GM19324 (cell line): ENCODE results near the gene AKR7A2.
A peak's percentile ranks its signal among the peaks of the same experiment; 100 is the strongest.

ENCODE experiments used
- ATAC-seq: cut with Tn5 transposase; IDR thresholded peaks from one replicate; pipeline ENCODE4 v1.9.1; 2021; ENCODE audit warnings: mild to moderate bottlenecking, moderate library complexity; ENCODE audit not compliant: unreplicated experiment, low FRiP score

Gene AKR7A2

DNA sequence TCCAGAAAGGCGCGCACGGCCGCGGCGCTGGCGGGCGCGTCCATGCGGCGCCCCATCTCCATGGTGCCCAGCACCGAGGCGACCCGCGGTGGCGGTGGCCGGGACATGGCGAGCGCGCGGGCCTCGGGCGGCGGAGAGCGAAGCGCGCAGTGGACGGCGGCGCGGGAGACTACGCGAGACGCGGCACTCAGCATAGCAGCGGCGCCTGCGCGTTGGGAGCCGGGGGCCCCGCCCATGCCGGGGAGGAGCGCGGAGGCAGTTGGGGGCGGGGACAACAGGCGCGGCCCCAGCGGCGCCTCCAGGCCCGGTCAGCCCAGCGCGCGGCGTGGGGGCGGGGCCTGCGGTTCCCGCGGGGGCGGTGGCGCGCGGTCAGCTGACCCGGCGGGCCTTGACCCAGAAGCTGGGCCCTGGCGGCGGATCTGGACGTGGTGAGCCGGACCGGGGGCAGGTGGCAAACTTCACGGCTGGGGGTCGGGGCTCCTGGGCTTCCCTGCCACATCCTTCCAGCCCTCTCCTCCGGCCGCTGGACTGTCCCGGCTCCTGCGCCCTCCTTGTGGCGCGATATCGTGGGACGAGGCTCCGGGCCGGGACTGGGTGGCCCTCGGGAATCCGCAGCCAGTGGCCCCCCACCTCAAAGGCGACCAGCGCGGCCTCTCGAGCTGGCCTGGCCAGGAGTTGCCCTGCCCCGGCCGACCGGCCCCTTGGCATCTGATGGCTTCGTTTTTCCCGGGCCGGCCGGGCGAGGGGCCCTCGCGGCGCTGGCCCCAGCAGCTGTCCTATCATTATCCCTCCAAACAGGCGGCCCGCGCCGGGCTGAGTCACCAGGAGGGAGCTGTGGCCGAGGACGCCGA is at the start of gene AKR7A2, which contains the start of gene SLC66A1:
Gene AKR7A2 (minus strand): TSS at position 214 of the 851 bp plus-strand sequence. CDS start 20 bp downstream, at position 194.
Gene SLC66A1 (plus strand): TSS at position 396 of the 851 bp plus-strand sequence. CDS start 5,352 bp downstream, outside the sequence.
- ATAC-seq = peak; percentile 82

DNA sequence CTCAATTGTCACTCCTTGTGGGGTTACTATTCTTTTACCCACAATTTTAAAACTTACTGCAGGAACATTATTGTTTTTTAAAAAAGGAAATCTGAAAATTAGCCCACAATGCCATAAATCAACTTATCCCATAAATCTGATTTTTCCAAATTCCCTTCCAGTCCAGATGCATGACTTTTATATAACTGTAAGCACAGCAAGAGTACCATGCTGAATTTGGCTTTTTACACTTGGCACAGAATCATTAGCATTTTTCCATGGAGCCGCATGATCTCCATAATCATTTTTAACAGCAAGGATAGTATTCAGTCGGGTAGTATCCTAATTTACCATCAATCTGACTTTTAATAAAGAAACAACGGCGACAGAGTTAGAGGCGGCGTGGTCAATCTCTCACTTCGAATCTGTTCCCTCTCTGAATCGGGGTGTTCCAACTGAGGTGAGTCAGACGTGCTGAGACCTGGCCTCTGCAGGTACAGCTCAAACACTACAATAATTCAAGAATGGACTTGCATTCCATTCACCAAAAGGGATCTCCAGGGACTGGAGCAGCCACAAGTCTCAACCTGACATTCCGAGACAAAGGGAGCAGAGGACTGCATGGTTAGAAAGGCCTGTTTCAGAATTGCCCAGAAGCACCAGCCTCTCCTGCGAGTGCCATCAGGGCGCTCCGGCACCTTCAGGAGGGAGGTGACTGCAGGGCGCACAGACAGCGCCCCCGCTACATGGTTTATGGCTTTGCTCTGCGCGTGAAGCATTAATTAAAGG is 49.1 kb upstream of the AKR7A2 start:
- no peak for ATAC-seq

- ATAC-seq = no peak
These were observed 48.5 kb upstream of the AKR7A2 start for GRCh38 chr1:19360432-19360831.

DNA sequence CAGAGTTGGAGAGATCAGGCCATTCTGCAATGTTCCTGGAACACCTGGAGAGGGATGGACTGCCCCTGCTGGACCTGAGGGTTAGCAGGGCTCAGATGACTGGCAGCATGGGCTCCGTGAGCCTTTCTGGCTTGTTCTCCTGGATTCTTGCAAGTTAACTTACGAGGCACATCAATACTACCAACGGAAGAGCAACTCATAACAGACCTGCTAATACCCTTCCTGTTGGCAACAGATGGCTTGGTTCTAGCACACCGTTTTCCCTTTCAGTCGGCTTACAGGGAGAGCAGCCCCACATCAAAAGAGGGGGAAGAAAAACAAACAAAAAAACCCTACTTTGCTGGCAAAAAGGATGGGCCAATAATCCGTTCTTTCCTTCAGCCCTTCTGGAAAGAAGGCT is 48.1 kb upstream of the AKR7A2 start:
- ATAC-seq = no peak

DNA sequence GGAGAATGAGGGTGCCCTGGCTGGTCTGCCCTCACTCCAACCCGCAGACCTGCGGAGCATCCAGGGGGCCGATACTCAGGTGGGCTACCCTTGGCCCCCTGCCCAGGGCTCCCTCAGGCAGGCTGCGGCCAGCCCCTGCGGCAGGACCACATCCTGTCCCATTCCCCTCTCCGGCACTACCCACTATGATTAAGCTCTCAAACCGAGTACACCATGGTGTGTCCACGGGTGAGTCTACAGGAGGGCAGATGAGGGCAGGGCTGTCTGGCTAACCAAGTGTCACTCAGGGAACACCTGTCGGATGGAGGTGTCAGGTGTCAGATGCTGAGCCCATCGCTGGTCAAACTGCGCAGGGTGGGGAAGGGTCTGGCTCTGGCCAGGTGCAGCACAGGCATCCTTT is 47.4 kb upstream of the AKR7A2 start:
- ATAC-seq = no peak

DNA sequence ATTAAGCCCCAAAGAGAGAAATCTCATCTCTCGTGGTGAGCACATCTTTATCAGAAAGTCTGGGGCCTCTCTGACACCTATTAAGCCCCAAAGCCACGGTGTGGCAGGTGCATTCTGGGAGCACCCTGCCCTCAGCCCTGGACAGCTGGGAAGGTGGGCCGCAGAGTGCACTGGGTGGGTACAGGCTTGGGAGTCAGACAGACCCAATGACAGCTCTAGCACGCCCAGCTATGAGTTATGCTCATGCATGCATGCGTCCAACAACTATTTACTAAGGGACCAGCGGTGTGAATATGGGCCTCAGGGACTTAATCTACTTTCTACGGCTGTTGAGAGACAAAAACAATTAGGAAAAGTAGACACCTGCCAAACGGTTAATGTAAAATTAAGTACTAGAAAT is 46.8 kb upstream of the AKR7A2 start:
- no peak for ATAC-seq

- ATAC-seq = no peak
These were observed 45.5 kb upstream of the AKR7A2 start for GRCh38 chr1:19357299-19357986.

- no peak for ATAC-seq
These were observed 44.3 kb upstream of the AKR7A2 start for GRCh38 chr1:19356266-19356665.

- ATAC-seq = no peak
These were observed 42.6 kb upstream of the AKR7A2 start for GRCh38 chr1:19354531-19354981.

- no peak for ATAC-seq
These were observed 41.7 kb upstream of the AKR7A2 start for GRCh38 chr1:19353596-19353995.

DNA sequence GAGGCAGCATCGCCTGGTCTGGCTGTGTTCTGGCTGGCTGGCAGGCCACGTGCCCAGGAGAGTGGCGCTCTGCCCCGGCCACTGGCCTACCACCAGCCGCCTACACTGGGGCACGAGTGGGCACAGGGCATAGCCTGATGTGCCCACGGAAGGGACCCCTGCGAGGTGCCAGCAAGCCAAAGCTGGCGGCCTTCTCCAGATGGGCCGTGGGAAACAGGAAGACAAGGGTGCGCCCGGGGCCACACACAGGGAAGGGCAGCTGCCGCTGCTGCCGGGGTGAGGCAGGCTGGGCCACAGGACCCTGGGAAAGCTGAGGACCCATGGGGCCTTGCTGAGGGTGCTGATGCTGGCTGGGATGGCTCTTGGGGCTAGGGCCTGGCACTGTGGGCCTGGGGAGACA is 40.9 kb upstream of the AKR7A2 start:
- no peak for ATAC-seq

GRCh38 chr1:19351873-19352272 is 39.9 kb upstream of the AKR7A2 start:
- ATAC-seq = no peak

- ATAC-seq = no peak
These were observed 38.6 kb upstream of the AKR7A2 start for GRCh38 chr1:19350566-19350965.

DNA sequence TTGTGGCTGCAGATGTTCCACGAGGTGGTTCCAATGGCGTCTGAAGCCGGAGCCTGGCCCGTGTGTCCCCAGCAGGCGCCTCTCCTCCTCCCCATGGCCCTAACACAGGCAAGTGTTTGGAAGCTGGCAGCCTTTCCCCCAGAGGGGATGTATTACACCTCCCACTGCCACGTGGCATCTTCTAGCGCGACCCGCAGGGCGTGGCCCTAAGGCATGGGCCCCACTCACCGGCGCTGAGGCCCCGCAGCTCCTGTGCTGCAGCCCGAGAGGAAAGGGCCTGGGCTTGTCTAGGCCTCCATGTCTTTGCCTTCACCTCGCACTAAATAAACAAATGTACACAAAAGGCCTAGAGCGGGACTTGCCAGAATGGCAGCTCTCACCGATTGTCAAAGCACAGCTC is 38.1 kb upstream of the AKR7A2 start:
- no peak for ATAC-seq

- ATAC-seq = no peak
These were observed 36.7 kb upstream of the AKR7A2 start for GRCh38 chr1:19348441-19349198.

GRCh38 chr1:19347533-19348172 is 35.7 kb upstream of the AKR7A2 start:
- ATAC-seq = no peak

- no peak for ATAC-seq
These were observed 34.1 kb upstream of the AKR7A2 start for GRCh38 chr1:19346026-19346425.

DNA sequence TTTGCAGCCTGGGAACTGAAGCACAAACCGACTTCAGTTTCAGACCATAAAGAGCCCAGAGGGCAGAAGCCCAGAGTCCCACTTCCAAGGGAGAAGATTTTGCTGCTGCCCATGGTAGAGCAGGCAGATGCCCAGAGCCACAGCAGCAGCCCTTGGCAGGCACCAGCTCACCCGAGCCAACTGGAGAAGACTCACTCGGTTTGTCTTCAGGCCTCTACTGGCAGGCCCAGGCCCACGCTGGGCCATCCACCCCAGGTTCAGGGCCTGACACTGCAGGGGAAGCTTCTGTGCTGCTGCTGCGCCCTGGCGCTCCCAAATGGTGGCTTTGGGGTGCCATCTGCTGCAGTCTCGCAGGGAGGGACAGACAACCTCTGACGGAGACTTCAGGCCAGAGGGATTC is 33.4 kb upstream of the AKR7A2 start:
- ATAC-seq = no peak

DNA sequence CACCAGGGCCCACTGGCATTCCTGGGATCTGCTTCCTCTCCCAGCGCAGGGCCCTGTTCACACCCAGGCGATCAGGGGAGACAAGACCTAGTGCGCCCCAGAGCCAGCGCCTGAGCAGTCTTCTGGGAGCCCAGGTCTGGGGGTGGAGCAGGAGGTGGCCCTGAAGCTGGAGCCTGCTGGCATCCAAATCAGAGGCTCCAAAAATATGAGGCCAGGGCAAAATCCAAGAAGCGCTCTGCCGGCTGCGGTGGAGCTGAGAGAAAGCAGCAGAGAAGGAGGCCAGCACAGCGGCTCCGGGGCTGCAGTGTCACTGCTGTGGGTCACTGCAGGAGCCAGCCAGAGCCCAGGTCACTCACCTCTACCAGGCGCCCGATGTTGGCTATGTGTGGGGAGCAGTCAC is 32.9 kb upstream of the AKR7A2 start:
- ATAC-seq = no peak

- no peak for ATAC-seq
These were observed 32.4 kb upstream of the AKR7A2 start for GRCh38 chr1:19344372-19344810.
